ENCODE results near the gene TMEM88.

TMEM88 gene

GRCh38 chr17:7833011-7833794, 21.7 kb upstream of the TMEM88 start:
- no peak for DNase-seq (ENCODE audit: low spot score)

- peak; percentile 96 for DNase-seq (ENCODE audit: low spot score)
These were observed 20.9 kb upstream of the TMEM88 start, which contains the start of gene KDM6B for GRCh38 chr17:7833795-7834541. Gene KDM6B (plus strand): TSS chr17:7834217. CDS start chr17:7845555, 11,338 bp downstream.

GRCh38 chr17:7834542-7834956, 20.3 kb upstream of the TMEM88 start:
- DNase-seq (ENCODE audit: low spot score): no peak

GRCh38 chr17:7834957-7835813, 19.7 kb upstream of the TMEM88 start:
- peak; percentile 88 for DNase-seq (ENCODE audit: low spot score)

- DNase-seq (ENCODE audit: low spot score): no peak
These were observed 18.9 kb upstream of the TMEM88 start for GRCh38 chr17:7835814-7836595.

GRCh38 chr17:7836596-7837407, 18.1 kb upstream of the TMEM88 start:
- peak; percentile 92 for DNase-seq (ENCODE audit: low spot score)

GRCh38 chr17:7837408-7838088, 17.3 kb upstream of the TMEM88 start:
- DNase-seq (ENCODE audit: low spot score): peak; percentile 64

- peak; percentile 17 for DNase-seq (ENCODE audit: low spot score)
These were observed 16.5 kb upstream of the TMEM88 start for GRCh38 chr17:7838090-7839075.

- peak; percentile 21 for DNase-seq (ENCODE audit: low spot score)
These were observed 15.5 kb upstream of the TMEM88 start for GRCh38 chr17:7839190-7839875.

GRCh38 chr17:7839876-7840261, 15.0 kb upstream of the TMEM88 start:
- DNase-seq (ENCODE audit: low spot score): peak; percentile 68

- no peak for DNase-seq (ENCODE audit: low spot score)
These were observed 14.4 kb upstream of the TMEM88 start for GRCh38 chr17:7840441-7840840.

- no peak for DNase-seq (ENCODE audit: low spot score)
These were observed 14.0 kb upstream of the TMEM88 start for GRCh38 chr17:7840875-7841274.

- peak; percentile 79 for DNase-seq (ENCODE audit: low spot score)
These were observed 13.4 kb upstream of the TMEM88 start for GRCh38 chr17:7841396-7841914.

- peak; percentile 83 for DNase-seq (ENCODE audit: low spot score)
These were observed 12.9 kb upstream of the TMEM88 start for GRCh38 chr17:7841915-7842379.

GRCh38 chr17:7842380-7843256, 12.2 kb upstream of the TMEM88 start:
- peak; percentile 39 for DNase-seq (ENCODE audit: low spot score)

- DNase-seq (ENCODE audit: low spot score): peak; percentile 12
These were observed 11.7 kb upstream of the TMEM88 start for GRCh38 chr17:7843257-7843535.

Measured in hematopoietic multipotent progenitor cell treated with erythropoietin and hydrocortisone succinate and interleukin-3 and kit ligand, for 15 days (in vitro differentiated cells).